ENCODE data around the gene PFKP.
"Not testable (repeated sequence)": the region's sequence is repeated elsewhere in the genome, so short reads cannot be mapped to it uniquely, and the experiment has no call there.

Gene PFKP

GRCh38 chr10:3169673-3170072, 102.3 kb downstream of the PFKP start:
- H3K9ac ChIP-seq (ENCODE audit: low read length): no peak overlapping the region
- H3F3A ChIP-seq (ENCODE audit: insufficient read depth): no peaks in the 10 kb centered on the region
- TF ChIP-seq EZH2phosphoT487 (conservative IDR thresholded peaks at IDR 0.05; ENCODE audit: low read length): no peak
- peaks cover 13% of the 10 kb centered on the region; the same call in 1 of the 2 replicates for H3K79me2 ChIP-seq (ENCODE audit: insufficient read depth, low read length)
- H2AFZ ChIP-seq (ENCODE audit: low read depth, low read length, severe bottlenecking): no peak overlapping the region
- no peak overlapping the region for H3K27ac ChIP-seq (ENCODE audit: low read depth, low read length)
- H3K9me3 ChIP-seq (ENCODE audit: insufficient read depth, low read length): no peaks in the 10 kb centered on the region
- no peaks in the 10 kb centered on the region for H4K20me1 ChIP-seq (ENCODE audit: low read depth, low read length)
- no peak overlapping the region for H3K4me2 ChIP-seq (ENCODE audit: low read depth, low read length, poor library complexity, severe bottlenecking)
- no peak overlapping the region for H3K4me3 ChIP-seq (ENCODE audit: insufficient read depth, low read length, poor library complexity, severe bottlenecking)
- no peaks in the 10 kb centered on the region for H3K9me2 ChIP-seq (replicated peaks; ENCODE audit: insufficient read depth, low read length)
- no peaks in the 10 kb centered on the region for H3K27me3 ChIP-seq (ENCODE audit: low read length)
- no peaks in the 10 kb centered on the region for H3K36me3 ChIP-seq (ENCODE audit: low read length)

DNA sequence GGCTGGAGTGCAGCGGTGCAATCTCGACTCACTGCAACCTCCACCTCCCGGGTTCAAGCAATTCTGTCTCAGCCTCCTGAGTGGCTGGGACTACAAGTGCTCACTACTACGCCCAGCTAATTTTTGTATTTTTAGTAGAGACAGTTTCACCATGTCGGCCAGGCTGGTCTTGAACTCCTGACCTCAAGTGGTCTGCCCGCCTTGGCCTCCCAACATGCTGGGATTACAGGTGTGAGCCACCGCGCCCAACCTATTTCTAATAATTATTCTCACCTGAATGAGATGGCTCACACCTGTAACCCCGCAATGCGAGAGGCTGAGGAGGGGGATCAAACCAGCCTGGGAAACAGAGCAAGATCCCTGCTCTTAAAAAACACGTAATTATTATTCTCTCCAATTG, 104.1 kb downstream of the PFKP start:
- Histone ChIP-seq H3K79me2 (ENCODE audit: insufficient read depth, low read length) (peaks cover 13% of the 10 kb centered on the region; the same call in 1 of the 2 replicates), H3K9ac (ENCODE audit: low read length) (peak overlapping the region; percentile 87), H3K4me3 (ENCODE audit: insufficient read depth, low read length, poor library complexity, severe bottlenecking) (peak overlapping the region; percentile 74), H3K4me2 (ENCODE audit: low read depth, low read length, poor library complexity, severe bottlenecking) (peak overlapping the region; percentile 94)
- not testable (repeated sequence) for H3K9me2 ChIP-seq (replicated peaks; ENCODE audit: insufficient read depth, low read length); H4K20me1 ChIP-seq (ENCODE audit: low read depth, low read length); H3K36me3 ChIP-seq (ENCODE audit: low read length); H3K27me3 ChIP-seq (ENCODE audit: low read length); H3K27ac ChIP-seq (ENCODE audit: low read depth, low read length); H3K9me3 ChIP-seq (ENCODE audit: insufficient read depth, low read length); H3F3A ChIP-seq (ENCODE audit: insufficient read depth); H2AFZ ChIP-seq (ENCODE audit: low read depth, low read length, severe bottlenecking)

DNA sequence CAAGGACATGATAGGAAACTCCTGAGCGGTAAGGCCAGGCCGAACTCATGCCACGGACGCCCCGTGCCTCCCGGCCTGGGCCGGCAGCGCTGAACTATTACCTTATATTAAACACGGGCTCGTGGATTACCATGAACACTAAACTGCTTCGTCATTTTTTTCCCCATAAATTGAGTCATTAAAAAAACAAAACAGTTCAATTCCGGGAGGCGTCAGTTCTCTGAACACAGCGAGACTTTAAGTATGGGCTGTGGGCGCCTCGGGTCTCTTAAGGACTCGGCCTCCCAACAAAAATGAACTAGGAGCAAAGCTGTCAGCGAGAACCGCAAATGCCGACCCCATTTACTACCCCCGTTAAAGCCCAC, 104.7 kb downstream of the PFKP start:
- Histone ChIP-seq H3K36me3 (ENCODE audit: low read length) (no peaks in the 10 kb centered on the region), H3F3A (ENCODE audit: insufficient read depth) (no peaks in the 10 kb centered on the region), H4K20me1 (ENCODE audit: low read depth, low read length) (no peaks in the 10 kb centered on the region), H3K4me3 (ENCODE audit: insufficient read depth, low read length, poor library complexity, severe bottlenecking) (peak overlapping the region; percentile 74), H3K9me3 (ENCODE audit: insufficient read depth, low read length) (no peaks in the 10 kb centered on the region), H3K27me3 (ENCODE audit: low read length) (no peaks in the 10 kb centered on the region), H3K9ac (ENCODE audit: low read length) (peak overlapping the region; percentile 87), H3K9me2 (replicated peaks; ENCODE audit: insufficient read depth, low read length) (no peaks in the 10 kb centered on the region), H2AFZ (ENCODE audit: low read depth, low read length, severe bottlenecking) (peak overlapping the region; percentile 89), H3K27ac (ENCODE audit: low read depth, low read length) (no peak overlapping the region), H3K4me2 (ENCODE audit: low read depth, low read length, poor library complexity, severe bottlenecking) (peak overlapping the region; percentile 94), H3K79me2 (ENCODE audit: insufficient read depth, low read length) (peaks cover 13% of the 10 kb centered on the region; the same call in 1 of the 2 replicates)
- TF ChIP-seq, protein P1, sequence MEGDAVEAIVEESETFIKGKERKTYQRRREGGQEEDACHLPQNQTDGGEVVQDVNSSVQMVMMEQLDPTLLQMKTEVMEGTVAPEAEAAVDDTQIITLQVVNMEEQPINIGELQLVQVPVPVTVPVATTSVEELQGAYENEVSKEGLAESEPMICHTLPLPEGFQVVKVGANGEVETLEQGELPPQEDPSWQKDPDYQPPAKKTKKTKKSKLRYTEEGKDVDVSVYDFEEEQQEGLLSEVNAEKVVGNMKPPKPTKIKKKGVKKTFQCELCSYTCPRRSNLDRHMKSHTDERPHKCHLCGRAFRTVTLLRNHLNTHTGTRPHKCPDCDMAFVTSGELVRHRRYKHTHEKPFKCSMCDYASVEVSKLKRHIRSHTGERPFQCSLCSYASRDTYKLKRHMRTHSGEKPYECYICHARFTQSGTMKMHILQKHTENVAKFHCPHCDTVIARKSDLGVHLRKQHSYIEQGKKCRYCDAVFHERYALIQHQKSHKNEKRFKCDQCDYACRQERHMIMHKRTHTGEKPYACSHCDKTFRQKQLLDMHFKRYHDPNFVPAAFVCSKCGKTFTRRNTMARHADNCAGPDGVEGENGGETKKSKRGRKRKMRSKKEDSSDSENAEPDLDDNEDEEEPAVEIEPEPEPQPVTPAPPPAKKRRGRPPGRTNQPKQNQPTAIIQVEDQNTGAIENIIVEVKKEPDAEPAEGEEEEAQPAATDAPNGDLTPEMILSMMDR (IDR thresholded peaks at IDR 0.05; ENCODE audit: insufficient read depth, low read length, poor library complexity, severe bottlenecking): no peak
- no peak for TF ChIP-seq EZH2phosphoT487 (conservative IDR thresholded peaks at IDR 0.05; ENCODE audit: low read length)

DNA sequence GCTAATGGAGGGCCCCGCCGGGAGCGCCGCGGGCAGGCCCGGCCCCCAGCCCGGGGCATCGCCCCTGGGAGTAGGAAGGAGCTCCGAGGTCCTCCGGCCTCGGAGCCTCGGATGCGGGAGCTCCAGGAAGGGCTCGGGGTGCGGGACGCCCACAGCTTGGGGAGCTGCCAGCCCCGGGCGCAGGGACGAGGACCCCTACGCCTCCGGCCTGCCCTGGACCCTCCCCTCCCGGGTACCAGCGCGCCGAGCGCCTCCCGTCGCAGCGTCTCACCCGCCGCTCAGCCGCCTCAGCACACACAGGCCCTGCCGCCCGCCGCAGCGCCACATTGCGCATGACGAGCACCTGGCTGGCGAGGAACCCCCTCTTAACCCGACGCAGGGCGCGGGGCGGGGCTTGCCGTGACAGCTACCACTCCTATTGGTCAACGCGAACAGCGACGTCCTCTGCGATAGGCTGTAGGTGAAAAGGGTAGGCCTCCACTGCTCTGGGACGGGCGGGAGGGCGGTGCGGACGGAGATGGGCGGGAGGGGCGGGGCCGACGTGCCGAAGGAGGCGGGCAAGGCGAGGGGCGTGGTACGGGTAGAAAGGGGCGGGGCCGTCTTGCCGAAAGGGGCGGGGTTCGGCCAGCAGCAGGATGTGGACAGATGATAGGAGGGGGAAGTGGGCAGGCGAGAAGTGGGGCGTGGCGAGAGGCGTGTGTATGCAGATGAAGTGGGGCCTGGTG, 105.3 kb downstream of the PFKP start, which contains the start of gene PITRM1:
Gene PITRM1, minus strand, starts transcription at position 337 of the 725 bp plus-strand sequence. Its CDS starts 10 bp downstream, at position 327.
- Histone ChIP-seq H3K36me3 (ENCODE audit: low read length) (no peaks in the 10 kb centered on the region), H2AFZ (ENCODE audit: low read depth, low read length, severe bottlenecking) (peak within 1 kb of the TSS; percentile 89), H3K4me2 (ENCODE audit: low read depth, low read length, poor library complexity, severe bottlenecking) (peak within 1 kb of the TSS; percentile 94), H3K9ac (ENCODE audit: low read length) (peak within 1 kb of the TSS; percentile 87), H3F3A (ENCODE audit: insufficient read depth) (no peaks in the 10 kb centered on the region), H3K9me2 (replicated peaks; ENCODE audit: insufficient read depth, low read length) (no peaks in the 10 kb centered on the region), H3K4me3 (ENCODE audit: insufficient read depth, low read length, poor library complexity, severe bottlenecking) (peak within 1 kb of the TSS; percentile 74), H3K9me3 (ENCODE audit: insufficient read depth, low read length) (no peaks in the 10 kb centered on the region), H3K27me3 (ENCODE audit: low read length) (no peaks in the 10 kb centered on the region), H4K20me1 (ENCODE audit: low read depth, low read length) (no peaks in the 10 kb centered on the region), H3K79me2 (ENCODE audit: insufficient read depth, low read length) (peaks cover 13% of the 10 kb centered on the region; the same call in 1 of the 2 replicates), H3K27ac (ENCODE audit: low read depth, low read length) (no peak within 1 kb of the TSS)
- TF ChIP-seq EZH2phosphoT487 (conservative IDR thresholded peaks at IDR 0.05; ENCODE audit: low read length): no peak
- TF ChIP-seq, protein P1 (IDR thresholded peaks at IDR 0.05; ENCODE audit: insufficient read depth, low read length, poor library complexity, severe bottlenecking): no peak

Data from SU-DHL-6 (cell line).